ENCODE measurements around the gene TUBB4B.

DNA sequence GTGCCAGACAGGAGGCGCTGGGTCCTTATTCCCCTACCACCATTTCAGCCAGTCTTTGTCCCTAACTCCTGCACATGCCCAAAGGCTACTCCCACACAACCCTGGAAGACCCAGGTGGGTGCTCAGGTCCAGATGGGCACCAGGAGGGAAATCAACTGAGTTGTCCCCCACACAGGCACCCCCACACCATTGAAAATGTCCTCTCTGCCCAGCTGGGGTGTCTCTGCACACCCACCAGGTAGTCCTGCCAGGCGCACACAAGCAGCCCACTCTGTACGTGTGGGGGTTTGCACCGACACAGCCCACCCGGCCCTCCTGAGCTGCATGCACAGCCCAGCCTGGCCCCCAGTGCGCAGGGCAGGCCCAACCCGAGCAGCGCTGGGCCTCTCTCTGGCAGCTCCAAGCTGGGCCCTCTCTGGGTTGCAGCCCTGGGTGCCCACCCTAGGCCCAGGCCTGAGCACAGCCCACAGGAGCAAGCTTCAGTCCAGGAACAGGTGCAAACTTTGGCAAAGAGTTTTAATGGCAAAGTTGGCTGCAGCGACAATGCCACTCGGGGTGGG is 21.2 kb upstream of the TUBB4B start:
- TF ChIP-seq, protein P1, sequence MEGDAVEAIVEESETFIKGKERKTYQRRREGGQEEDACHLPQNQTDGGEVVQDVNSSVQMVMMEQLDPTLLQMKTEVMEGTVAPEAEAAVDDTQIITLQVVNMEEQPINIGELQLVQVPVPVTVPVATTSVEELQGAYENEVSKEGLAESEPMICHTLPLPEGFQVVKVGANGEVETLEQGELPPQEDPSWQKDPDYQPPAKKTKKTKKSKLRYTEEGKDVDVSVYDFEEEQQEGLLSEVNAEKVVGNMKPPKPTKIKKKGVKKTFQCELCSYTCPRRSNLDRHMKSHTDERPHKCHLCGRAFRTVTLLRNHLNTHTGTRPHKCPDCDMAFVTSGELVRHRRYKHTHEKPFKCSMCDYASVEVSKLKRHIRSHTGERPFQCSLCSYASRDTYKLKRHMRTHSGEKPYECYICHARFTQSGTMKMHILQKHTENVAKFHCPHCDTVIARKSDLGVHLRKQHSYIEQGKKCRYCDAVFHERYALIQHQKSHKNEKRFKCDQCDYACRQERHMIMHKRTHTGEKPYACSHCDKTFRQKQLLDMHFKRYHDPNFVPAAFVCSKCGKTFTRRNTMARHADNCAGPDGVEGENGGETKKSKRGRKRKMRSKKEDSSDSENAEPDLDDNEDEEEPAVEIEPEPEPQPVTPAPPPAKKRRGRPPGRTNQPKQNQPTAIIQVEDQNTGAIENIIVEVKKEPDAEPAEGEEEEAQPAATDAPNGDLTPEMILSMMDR (IDR thresholded peaks at IDR 0.05): no peak
- TF ChIP-seq POLR2A (IDR thresholded peaks at IDR 0.05): no peak
- TF ChIP-seq POLR2AphosphoS5 (IDR thresholded peaks at IDR 0.05; ENCODE audit: insufficient read depth in 1 of 2, low read depth in 1 of 2): no peak

All from vagina (tissue), 2 donors.